ENCODE results near the gene VWCE.

VWCE gene

DNA sequence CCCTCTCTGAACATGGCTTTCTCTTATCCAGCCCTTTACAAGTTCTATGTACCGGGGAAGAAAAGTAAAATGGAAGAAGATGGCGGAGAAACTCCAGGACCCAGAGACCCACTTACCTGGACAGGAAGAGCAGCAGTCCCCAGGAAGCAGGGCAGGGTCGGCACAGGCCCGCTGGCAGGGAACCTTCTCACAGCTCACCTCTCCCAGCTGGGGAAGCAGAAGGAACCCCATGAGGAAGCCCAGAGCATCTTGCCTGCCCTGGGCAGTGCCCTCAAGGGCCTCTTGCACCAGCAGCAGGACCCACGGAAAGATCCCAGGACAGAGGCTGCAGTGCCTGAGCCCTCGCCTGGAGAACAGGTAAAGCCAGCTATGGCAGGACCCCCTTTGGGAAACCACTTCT is 30.7 kb downstream of the VWCE start:
- no peak for TF ChIP-seq SNAI2 (CRISPR knock-in tag; IDR thresholded peaks at IDR 0.05)
- no peak for TF ChIP-seq ZC3H10 (CRISPR knock-in tag; IDR thresholded peaks at IDR 0.05)
- no peak for TF ChIP-seq ZFP30 (CRISPR knock-in tag; IDR thresholded peaks at IDR 0.05)
- no peak for TF ChIP-seq ARNTL (CRISPR knock-in tag; IDR thresholded peaks at IDR 0.05; ENCODE audit: borderline replicate concordance, low read depth)
- no peak for TF ChIP-seq ZNF565 (CRISPR knock-in tag; conservative IDR thresholded peaks at IDR 0.05; ENCODE audit: low read depth)
- TF ChIP-seq RARB (CRISPR knock-in tag; IDR thresholded peaks at IDR 0.05), result no peak
- TF ChIP-seq ZFP3 (CRISPR knock-in tag; IDR thresholded peaks at IDR 0.05), result no peak
- ATAC-seq, result no peak

- no peak for ATAC-seq
Observed at GRCh38 chr11:61259363-61259762, 35.8 kb downstream of the VWCE start.

GRCh38 chr11:61258546-61258945 is 36.6 kb downstream of the VWCE start:
- ATAC-seq, result no peak
- TF ChIP-seq TSHZ2 (CRISPR knock-in tag; IDR thresholded peaks at IDR 0.05), result no peak
- TF ChIP-seq, protein P1, sequence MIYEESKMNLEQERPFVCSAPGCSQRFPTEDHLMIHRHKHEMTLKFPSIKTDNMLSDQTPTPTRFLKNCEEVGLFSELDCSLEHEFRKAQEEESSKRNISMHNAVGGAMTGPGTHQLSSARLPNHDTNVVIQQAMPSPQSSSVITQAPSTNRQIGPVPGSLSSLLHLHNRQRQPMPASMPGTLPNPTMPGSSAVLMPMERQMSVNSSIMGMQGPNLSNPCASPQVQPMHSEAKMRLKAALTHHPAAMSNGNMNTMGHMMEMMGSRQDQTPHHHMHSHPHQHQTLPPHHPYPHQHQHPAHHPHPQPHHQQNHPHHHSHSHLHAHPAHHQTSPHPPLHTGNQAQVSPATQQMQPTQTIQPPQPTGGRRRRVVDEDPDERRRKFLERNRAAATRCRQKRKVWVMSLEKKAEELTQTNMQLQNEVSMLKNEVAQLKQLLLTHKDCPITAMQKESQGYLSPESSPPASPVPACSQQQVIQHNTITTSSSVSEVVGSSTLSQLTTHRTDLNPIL (CRISPR knock-in tag; IDR thresholded peaks at IDR 0.05; ENCODE audit: low read depth), result no peak
- no peak for TF ChIP-seq BACH2 (CRISPR knock-in tag; IDR thresholded peaks at IDR 0.05; ENCODE audit: borderline replicate concordance)
- no peak for TF ChIP-seq GLIS3 (CRISPR knock-in tag; IDR thresholded peaks at IDR 0.05)
- TF ChIP-seq ZFP3 (CRISPR knock-in tag; IDR thresholded peaks at IDR 0.05), result no peak
- TF ChIP-seq ESRRG (CRISPR knock-in tag; IDR thresholded peaks at IDR 0.05), result no peak
- TF ChIP-seq TCF4 (CRISPR knock-in tag; IDR thresholded peaks at IDR 0.05; ENCODE audit: borderline replicate concordance), result no peak
- no peak for TF ChIP-seq ZC3H10 (CRISPR knock-in tag; IDR thresholded peaks at IDR 0.05)
- no peak for TF ChIP-seq ZFP30 (CRISPR knock-in tag; IDR thresholded peaks at IDR 0.05)
- no peak for TF ChIP-seq CSDC2 (CRISPR knock-in tag; IDR thresholded peaks at IDR 0.05)
- TF ChIP-seq ZNF8 (CRISPR knock-in tag; IDR thresholded peaks at IDR 0.05), result no peak
- no peak for TF ChIP-seq ZNF565 (CRISPR knock-in tag; conservative IDR thresholded peaks at IDR 0.05; ENCODE audit: low read depth)

More at GRCh38 chr11:61259363-61259762, 35.8 kb downstream of the VWCE start:
- no peak for TF ChIP-seq GLIS3 (CRISPR knock-in tag; IDR thresholded peaks at IDR 0.05)
- no peak for TF ChIP-seq CSDC2 (CRISPR knock-in tag; IDR thresholded peaks at IDR 0.05)
- no peak for TF ChIP-seq TOX (CRISPR knock-in tag; IDR thresholded peaks at IDR 0.05; ENCODE audit: borderline replicate concordance)
- TF ChIP-seq, protein P2, sequence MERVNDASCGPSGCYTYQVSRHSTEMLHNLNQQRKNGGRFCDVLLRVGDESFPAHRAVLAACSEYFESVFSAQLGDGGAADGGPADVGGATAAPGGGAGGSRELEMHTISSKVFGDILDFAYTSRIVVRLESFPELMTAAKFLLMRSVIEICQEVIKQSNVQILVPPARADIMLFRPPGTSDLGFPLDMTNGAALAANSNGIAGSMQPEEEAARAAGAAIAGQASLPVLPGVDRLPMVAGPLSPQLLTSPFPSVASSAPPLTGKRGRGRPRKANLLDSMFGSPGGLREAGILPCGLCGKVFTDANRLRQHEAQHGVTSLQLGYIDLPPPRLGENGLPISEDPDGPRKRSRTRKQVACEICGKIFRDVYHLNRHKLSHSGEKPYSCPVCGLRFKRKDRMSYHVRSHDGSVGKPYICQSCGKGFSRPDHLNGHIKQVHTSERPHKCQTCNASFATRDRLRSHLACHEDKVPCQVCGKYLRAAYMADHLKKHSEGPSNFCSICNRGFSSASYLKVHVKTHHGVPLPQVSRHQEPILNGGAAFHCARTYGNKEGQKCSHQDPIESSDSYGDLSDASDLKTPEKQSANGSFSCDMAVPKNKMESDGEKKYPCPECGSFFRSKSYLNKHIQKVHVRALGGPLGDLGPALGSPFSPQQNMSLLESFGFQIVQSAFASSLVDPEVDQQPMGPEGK (CRISPR knock-in tag; IDR thresholded peaks at IDR 0.05; ENCODE audit: borderline replicate concordance), result no peak
- no peak for TF ChIP-seq ZFP3 (CRISPR knock-in tag; IDR thresholded peaks at IDR 0.05)
- TF ChIP-seq, protein P3, sequence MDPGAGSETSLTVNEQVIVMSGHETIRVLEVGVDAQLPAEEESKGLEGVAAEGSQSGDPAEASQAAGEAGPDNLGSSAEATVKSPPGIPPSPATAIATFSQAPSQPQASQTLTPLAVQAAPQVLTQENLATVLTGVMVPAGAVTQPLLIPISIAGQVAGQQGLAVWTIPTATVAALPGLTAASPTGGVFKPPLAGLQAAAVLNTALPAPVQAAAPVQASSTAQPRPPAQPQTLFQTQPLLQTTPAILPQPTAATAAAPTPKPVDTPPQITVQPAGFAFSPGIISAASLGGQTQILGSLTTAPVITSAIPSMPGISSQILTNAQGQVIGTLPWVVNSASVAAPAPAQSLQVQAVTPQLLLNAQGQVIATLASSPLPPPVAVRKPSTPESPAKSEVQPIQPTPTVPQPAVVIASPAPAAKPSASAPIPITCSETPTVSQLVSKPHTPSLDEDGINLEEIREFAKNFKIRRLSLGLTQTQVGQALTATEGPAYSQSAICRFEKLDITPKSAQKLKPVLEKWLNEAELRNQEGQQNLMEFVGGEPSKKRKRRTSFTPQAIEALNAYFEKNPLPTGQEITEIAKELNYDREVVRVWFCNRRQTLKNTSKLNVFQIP (CRISPR knock-in tag; IDR thresholded peaks at IDR 0.05; ENCODE audit: borderline replicate concordance, low read depth), result no peak
- no peak for TF ChIP-seq ARNTL (CRISPR knock-in tag; IDR thresholded peaks at IDR 0.05; ENCODE audit: borderline replicate concordance, low read depth)
- no peak for TF ChIP-seq ZC3H10 (CRISPR knock-in tag; IDR thresholded peaks at IDR 0.05)
- no peak for TF ChIP-seq CSRNP3 (CRISPR knock-in tag; IDR thresholded peaks at IDR 0.05)
- no peak for TF ChIP-seq ZNF8 (CRISPR knock-in tag; IDR thresholded peaks at IDR 0.05)
- TF ChIP-seq TCF4 (CRISPR knock-in tag; IDR thresholded peaks at IDR 0.05; ENCODE audit: borderline replicate concordance), result no peak
- no peak for TF ChIP-seq TSHZ2 (CRISPR knock-in tag; IDR thresholded peaks at IDR 0.05)
- TF ChIP-seq SNAI2 (CRISPR knock-in tag; IDR thresholded peaks at IDR 0.05), result no peak
